Aorta (tissue), 5 donors: ENCODE results near the gene NCKIPSD. TPM values are rescaled to one million over a fixed set of nuclear protein-coding genes. Genes with fewer than 3 reads are reported as not detected.
A peak's percentile ranks its signal among the peaks of the same experiment; 100 is the strongest.

ENCODE experiments used
- ATAC-seq: fragments of 200-7000 bp; cut with Tn5 transposase; one replicate; pipeline ENCODE4 v1.9.1; 2022; ENCODE audit warnings: moderate library complexity; ENCODE audit not compliant: low FRiP score
- DNase-seq, 2 donors: peaks; one replicate each; pipeline ENCODE4 v3.0.0-alpha.2; 2020
- H3K27ac ChIP-seq, 2 donors: one replicate each; pipeline ENCODE4 v1.5.1; 2013; ENCODE audit warnings: low read length in 2 of 2, mild to moderate bottlenecking in 2 of 2, moderate library complexity in 2 of 2, control low read depth in 1 of 2, inconsistent platforms in 1 of 2, low read depth in 1 of 2
- H3K27me3 ChIP-seq, 2 donors: one replicate each; pipeline ENCODE4 v1.6.1; 2013; ENCODE audit warnings: control low read depth in 1 of 2, low read length in 1 of 2, mild to moderate bottlenecking in 1 of 2, moderate library complexity in 1 of 2; ENCODE audit not compliant: insufficient read depth in 2 of 2, control insufficient read depth in 1 of 2
- H3K36me3 ChIP-seq, 2 donors: one replicate each; pipeline ENCODE4 v1.6.1; 2013; ENCODE audit warnings: control low read depth in 1 of 2, low read length in 1 of 2, mild to moderate bottlenecking in 1 of 2; ENCODE audit not compliant: insufficient read depth in 2 of 2, control insufficient read depth in 1 of 2
- H3K4me1 ChIP-seq, 2 donors: one replicate each; pipeline ENCODE4 v1.6.1; 2013; ENCODE audit warnings: low read length in 2 of 2, control low read depth in 1 of 2, mild to moderate bottlenecking in 1 of 2, moderate library complexity in 1 of 2; ENCODE audit not compliant: insufficient read depth in 2 of 2, control insufficient read depth in 1 of 2
- H3K4me3 ChIP-seq, 2 donors: one replicate each; pipeline ENCODE4 v1.5.1; 2013; ENCODE audit warnings: low read length in 2 of 2, control low read depth in 1 of 2, mild to moderate bottlenecking in 1 of 2
- H3K9me3 ChIP-seq: one replicate; pipeline ENCODE4 v1.6.1; 2013; ENCODE audit warnings: mild to moderate bottlenecking, low read length; ENCODE audit not compliant: control insufficient read depth
- WGBS, 2 donors: extraction: QIAGEN DNeasy Blood & Tissue Kit; methylation state at CpG; one replicate each; pipeline ENCODE4 v1.1.7; 2013; 5-methylcytosine and 5-hydroxymethylcytosine counted together
- intact Hi-C, 2 donors: fragments of 100-400 bp; cut with DNase I; formaldehyde crosslinking; loops; one replicate each; pipeline versions ENCODE4 v1.14.2 to v1.15.0; 2022
- polyA plus RNA-seq, 2 donors: library from polyadenylated mRNA; stranded (reverse); fragments of 200-250 nt; gene quantifications; one replicate each; pipeline ENCODE4 v1.2.3, GENCODE V29; 2013
- total RNA-seq, 2 donors: library from RNA; stranded (reverse); fragmentation: NEBNext Ultra II Directional; extraction: Animal tissue kit (Norgen Biotek cat#: 25700); gene quantifications; one replicate each; pipeline ENCODE4 v1.2.1, GENCODE V29; 2021
- donor health status: healthy with polysubstance abuse.
- donor health status: Bipolar disorder and iron deficiency.
- donor health status: DM: no; HTN: no; CAD: no.
- donor health status: DM: no; HTN: no; CAD: no.
- donor health status: DM: yes; HTN: yes; CAD: no.

The NCKIPSD gene
- total and polyA plus RNA-seq, 4 donors, result 11.8 to 31.9 (median 27.5) TPM

GRCh38 chr3:48685293-48685602 is 467 bp downstream of the NCKIPSD start:
- Histone ChIP-seq H3K4me1 (no peaks in the 10 kb centered on the region), H3K27ac (peak overlapping the region in 1 of 2 donors; percentile 60), H3K27me3 (no peaks in the 10 kb centered on the region), H3K36me3 (peaks cover 0 to 15% of the 10 kb centered on the region in 2 donors), H3K9me3 (no peaks in the 10 kb centered on the region), H3K4me3 (peak overlapping the region; percentile 57 to 79)
- WGBS, 2 donors, result 8% methylated on average over 13 of the region's 13 CpGs
- peak in 1 of 2 donors; percentile 83 for DNase-seq
- ATAC-seq, result no peak
- intact Hi-C loops, result loop anchor here (5.0 kb wide), 2 partner anchors 162 to 218 kb away; partner anchors contain the start of gene PRKAR2A (in 1 of the 2)

GRCh38 chr3:48684480-48685143 is 1.1 kb downstream of the NCKIPSD start:
- WGBS, 2 donors, result 29 to 31% methylated on average over 7 of the region's 7 CpGs
- Histone ChIP-seq H3K4me3 (peak overlapping the region; percentile 4 to 79), H3K4me1 (no peaks in the 10 kb centered on the region), H3K36me3 (peaks cover 0 to 14% of the 10 kb centered on the region in 2 donors), H3K27me3 (no peaks in the 10 kb centered on the region), H3K9me3 (no peaks in the 10 kb centered on the region), H3K27ac (peak overlapping the region; percentile 31 to 39)
- DNase-seq (peak; percentile 73 to 76), ATAC-seq (no peak)
- intact Hi-C loops, result loop anchor here (5.0 kb wide), 2 partner anchors 163 to 217 kb away; partner anchors contain the start of gene PRKAR2A (in 1 of the 2)

- DNase-seq, result no peak
- H3K27ac ChIP-seq, result peak overlapping the region; percentile 31 to 65
- H3K9me3 ChIP-seq, result no peaks in the 10 kb centered on the region
- ATAC-seq, result no peak
- intact Hi-C loops, result no loop called here
- no peaks in the 10 kb centered on the region for H3K27me3 ChIP-seq
- 10% methylated on average over 8 of the region's 8 CpGs for WGBS, 2 donors
- no peaks in the 10 kb centered on the region for H3K4me1 ChIP-seq
- H3K36me3 ChIP-seq, result peaks cover 0 to 14% of the 10 kb centered on the region in 2 donors
- peak overlapping the region in 1 of 2 donors; percentile 16 for H3K4me3 ChIP-seq
These were observed 1.7 kb downstream of the NCKIPSD start for GRCh38 chr3:48684054-48684349.

GRCh38 chr3:48682786-48683185 is 2.9 kb downstream of the NCKIPSD start:
- Histone ChIP-seq H3K4me1 (no peaks in the 10 kb centered on the region), H3K36me3 (peaks cover 0 to 15% of the 10 kb centered on the region in 2 donors), H3K27me3 (no peaks in the 10 kb centered on the region), H3K9me3 (no peaks in the 10 kb centered on the region), H3K27ac (peak overlapping the region in 1 of 2 donors; percentile 18), H3K4me3 (no peak overlapping the region)
- DNase-seq, result no peak
- no peak for ATAC-seq
- WGBS, 2 donors, result 86 to 91% methylated on average over 9 of the region's 9 CpGs
- intact Hi-C loops, result no loop called here

- intact Hi-C loops, result no loop called here
- no peaks in the 10 kb centered on the region for H3K27me3 ChIP-seq
- H3K4me3 ChIP-seq, result no peak overlapping the region
- WGBS, 2 donors, result 93 to 94% methylated on average over 17 of the region's 17 CpGs
- no peak overlapping the region for H3K27ac ChIP-seq
- no peaks in the 10 kb centered on the region for H3K9me3 ChIP-seq
- H3K4me1 ChIP-seq, result no peaks in the 10 kb centered on the region
- no peak for ATAC-seq
- peak in 1 of 2 donors; percentile 72 for DNase-seq
- peaks cover 0 to 15% of the 10 kb centered on the region in 2 donors for H3K36me3 ChIP-seq
These were observed 3.6 kb downstream of the NCKIPSD start for GRCh38 chr3:48681974-48682610.

GRCh38 chr3:48681541-48681880 is 4.2 kb downstream of the NCKIPSD start:
- Histone ChIP-seq H3K27me3 (no peaks in the 10 kb centered on the region), H3K4me1 (no peaks in the 10 kb centered on the region), H3K9me3 (no peaks in the 10 kb centered on the region), H3K4me3 (no peak overlapping the region), H3K27ac (no peak overlapping the region), H3K36me3 (peaks cover 0 to 15% of the 10 kb centered on the region in 2 donors)
- intact Hi-C loops, result no loop called here
- 93 to 95% methylated on average over 7 of the region's 7 CpGs for WGBS, 2 donors
- ATAC-seq (no peak), DNase-seq (no peak)

- ATAC-seq, result no peak
- Histone ChIP-seq H3K27me3 (no peaks in the 10 kb centered on the region), H3K4me1 (no peaks in the 10 kb centered on the region), H3K4me3 (no peak overlapping the region), H3K27ac (no peak overlapping the region), H3K9me3 (no peaks in the 10 kb centered on the region), H3K36me3 (peaks cover 0 to 15% of the 10 kb centered on the region in 2 donors)
- peak in 1 of 2 donors; percentile 68 for DNase-seq
- WGBS, 2 donors, result 93 to 95% methylated on average over 17 of the region's 17 CpGs
- intact Hi-C loops, result no loop called here
These were observed 4.7 kb downstream of the NCKIPSD start for GRCh38 chr3:48680811-48681540.

- intact Hi-C loops, result no loop called here
- Histone ChIP-seq H3K27me3 (no peaks in the 10 kb centered on the region), H3K4me3 (no peak overlapping the region), H3K9me3 (no peaks in the 10 kb centered on the region), H3K4me1 (no peaks in the 10 kb centered on the region), H3K36me3 (peaks cover 0 to 15% of the 10 kb centered on the region in 2 donors), H3K27ac (no peak overlapping the region)
- DNase-seq (peak in 1 of 2 donors; percentile 63), ATAC-seq (no peak)
- 92 to 93% methylated on average over 20 of the region's 20 CpGs for WGBS, 2 donors
These were observed 6.0 kb downstream of the NCKIPSD start for GRCh38 chr3:48679411-48680391.
